ENCODE measurements around the gene NIPAL3.

Gene NIPAL3

GRCh38 chr1:24468685-24469316 lies 53.2 kb downstream of the NIPAL3 start:
- H3K9ac ChIP-seq (ENCODE audit: low read depth, low read length), result no peak overlapping the region
- no peaks in the 10 kb centered on the region for H3K27me3 ChIP-seq (ENCODE audit: control insufficient read depth, insufficient read depth, low read length)
- H3K9me3 ChIP-seq (ENCODE audit: control insufficient read depth, insufficient read depth, low read length), result no peaks in the 10 kb centered on the region
- H3K4me3 ChIP-seq (ENCODE audit: low read depth, low read length), result no peak overlapping the region
- no peaks in the 10 kb centered on the region for H3K36me3 ChIP-seq (ENCODE audit: control insufficient read depth, insufficient read depth, low read length)
- peaks cover 20% of the 10 kb centered on the region for H3K4me1 ChIP-seq (ENCODE audit: control insufficient read depth, insufficient read depth, low read length)

DNA sequence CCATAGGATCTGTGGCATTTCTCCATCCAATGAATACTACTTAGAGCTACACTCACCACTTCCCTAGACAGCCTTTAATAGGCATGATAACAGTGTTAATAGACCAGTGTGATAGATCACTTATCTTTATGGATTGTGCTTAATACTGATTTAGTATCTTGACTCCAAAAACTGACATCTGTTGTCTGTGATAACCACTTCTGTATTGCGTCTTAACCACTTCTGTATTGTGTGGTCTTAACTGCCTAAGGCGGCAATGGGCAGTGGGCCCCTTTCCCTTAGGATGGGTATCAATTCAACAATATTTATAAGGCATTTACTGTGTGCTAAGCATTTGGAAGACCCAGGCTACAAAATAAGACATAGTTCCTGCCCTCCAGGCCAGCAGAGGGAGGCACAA lies 55.0 kb downstream of the NIPAL3 start:
- Histone ChIP-seq H3K27me3 (ENCODE audit: control insufficient read depth, insufficient read depth, low read length) (no peaks in the 10 kb centered on the region), H3K4me3 (ENCODE audit: low read depth, low read length) (no peak overlapping the region), H3K4me1 (ENCODE audit: control insufficient read depth, insufficient read depth, low read length) (peaks cover 2% of the 10 kb centered on the region), H3K36me3 (ENCODE audit: control insufficient read depth, insufficient read depth, low read length) (no peaks in the 10 kb centered on the region), H3K9ac (ENCODE audit: low read depth, low read length) (no peak overlapping the region), H3K9me3 (ENCODE audit: control insufficient read depth, insufficient read depth, low read length) (no peaks in the 10 kb centered on the region)

DNA sequence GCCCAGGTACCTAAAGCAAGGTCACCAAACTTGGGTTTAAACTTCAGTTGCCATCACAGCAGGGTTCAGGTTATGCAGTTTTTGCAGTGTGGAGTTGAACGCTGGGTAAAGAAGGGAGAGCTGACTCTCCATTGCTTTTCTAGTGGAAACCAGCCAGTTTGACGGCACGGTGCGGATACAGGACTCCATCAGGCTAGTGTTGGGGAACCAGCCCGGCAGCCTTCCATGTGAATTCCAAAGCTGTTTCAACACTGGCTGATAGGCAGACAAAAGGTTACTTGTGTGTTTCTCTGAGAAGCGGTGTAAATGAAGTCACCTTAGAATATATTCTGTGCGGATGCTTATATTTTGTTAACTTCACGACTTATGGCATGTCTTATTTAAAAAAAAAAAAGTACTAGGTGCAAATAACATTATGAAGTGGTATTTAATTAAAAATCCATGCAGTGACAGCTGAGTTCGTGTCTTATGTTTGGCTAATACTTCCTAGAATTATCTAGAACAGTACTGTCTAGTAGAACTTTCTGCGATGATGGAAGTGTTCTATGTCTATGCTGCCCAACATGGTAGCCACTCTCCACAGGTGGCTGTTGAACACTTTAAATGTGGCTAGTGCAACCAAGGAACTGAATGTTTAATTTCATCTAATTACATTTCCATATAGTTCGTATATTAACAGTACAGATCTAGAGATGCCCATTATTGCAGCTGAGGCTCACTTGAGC lies 57.1 kb downstream of the NIPAL3 start:
- Histone ChIP-seq H3K36me3 (ENCODE audit: control insufficient read depth, insufficient read depth, low read length) (no peaks in the 10 kb centered on the region), H3K9me3 (ENCODE audit: control insufficient read depth, insufficient read depth, low read length) (no peaks in the 10 kb centered on the region), H3K9ac (ENCODE audit: low read depth, low read length) (no peak overlapping the region), H3K4me3 (ENCODE audit: low read depth, low read length) (no peak overlapping the region), H3K4me1 (ENCODE audit: control insufficient read depth, insufficient read depth, low read length) (peaks cover 2% of the 10 kb centered on the region), H3K27me3 (ENCODE audit: control insufficient read depth, insufficient read depth, low read length) (no peaks in the 10 kb centered on the region)

- Histone ChIP-seq H3K9me3 (ENCODE audit: control insufficient read depth, insufficient read depth, low read length) (no peaks in the 10 kb centered on the region), H3K9ac (ENCODE audit: low read depth, low read length) (no peak overlapping the region), H3K4me1 (ENCODE audit: control insufficient read depth, insufficient read depth, low read length) (peaks cover 2% of the 10 kb centered on the region), H3K27me3 (ENCODE audit: control insufficient read depth, insufficient read depth, low read length) (no peaks in the 10 kb centered on the region), H3K4me3 (ENCODE audit: low read depth, low read length) (no peak overlapping the region), H3K36me3 (ENCODE audit: control insufficient read depth, insufficient read depth, low read length) (no peaks in the 10 kb centered on the region)
Measured at GRCh38 chr1:24474193-24474592, 58.6 kb downstream of the NIPAL3 start.

GRCh38 chr1:24475700-24476099 lies 60.1 kb downstream of the NIPAL3 start:
- Histone ChIP-seq H3K9ac (ENCODE audit: low read depth, low read length) (no peak overlapping the region), H3K4me1 (ENCODE audit: control insufficient read depth, insufficient read depth, low read length) (peaks cover 2% of the 10 kb centered on the region)

GRCh38 chr1:24476571-24476970 lies 61.0 kb downstream of the NIPAL3 start:
- H3K36me3 ChIP-seq (ENCODE audit: control insufficient read depth, insufficient read depth, low read length), result no peaks in the 10 kb centered on the region
- H3K9me3 ChIP-seq (ENCODE audit: control insufficient read depth, insufficient read depth, low read length), result no peaks in the 10 kb centered on the region
- H3K27me3 ChIP-seq (ENCODE audit: control insufficient read depth, insufficient read depth, low read length), result no peaks in the 10 kb centered on the region
- H3K4me1 ChIP-seq (ENCODE audit: control insufficient read depth, insufficient read depth, low read length), result peaks cover 9% of the 10 kb centered on the region
- H3K4me3 ChIP-seq (ENCODE audit: low read depth, low read length), result no peak overlapping the region
- no peak overlapping the region for H3K9ac ChIP-seq (ENCODE audit: low read depth, low read length)

More at GRCh38 chr1:24475700-24476099, 60.1 kb downstream of the NIPAL3 start:
- H3K9me3 ChIP-seq (ENCODE audit: control insufficient read depth, insufficient read depth, low read length), result no peaks in the 10 kb centered on the region
- no peaks in the 10 kb centered on the region for H3K27me3 ChIP-seq (ENCODE audit: control insufficient read depth, insufficient read depth, low read length)
- H3K36me3 ChIP-seq (ENCODE audit: control insufficient read depth, insufficient read depth, low read length), result no peaks in the 10 kb centered on the region
- no peak overlapping the region for H3K4me3 ChIP-seq (ENCODE audit: low read depth, low read length)

- Histone ChIP-seq H3K36me3 (ENCODE audit: control insufficient read depth, insufficient read depth, low read length) (no peaks in the 10 kb centered on the region), H3K4me1 (ENCODE audit: control insufficient read depth, insufficient read depth, low read length) (peaks cover 9% of the 10 kb centered on the region), H3K9ac (ENCODE audit: low read depth, low read length) (no peak overlapping the region), H3K27me3 (ENCODE audit: control insufficient read depth, insufficient read depth, low read length) (no peaks in the 10 kb centered on the region), H3K4me3 (ENCODE audit: low read depth, low read length) (no peak overlapping the region), H3K9me3 (ENCODE audit: control insufficient read depth, insufficient read depth, low read length) (no peaks in the 10 kb centered on the region)
Measured at GRCh38 chr1:24477309-24477708, 61.7 kb downstream of the NIPAL3 start.

DNA sequence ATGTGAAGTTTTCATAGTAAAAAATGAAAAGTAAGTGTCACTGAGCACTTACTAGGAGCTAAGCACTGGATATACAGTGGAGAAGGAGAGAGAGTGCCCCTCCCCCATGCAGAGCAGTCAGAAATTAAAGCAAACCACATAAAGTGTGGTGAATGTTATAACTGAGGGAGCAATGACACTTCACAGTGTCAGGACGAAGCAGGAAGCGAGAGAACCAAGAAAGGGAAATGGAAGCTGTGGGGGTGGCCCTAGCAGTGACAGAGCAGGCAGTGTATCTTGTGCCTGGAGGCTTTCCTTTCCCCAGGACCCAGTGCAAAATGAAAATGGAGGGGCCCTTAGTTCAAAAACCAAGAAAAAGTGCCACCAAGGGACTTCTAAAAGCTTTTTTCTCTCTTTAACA lies 65.5 kb downstream of the NIPAL3 start:
- Histone ChIP-seq H3K27me3 (ENCODE audit: control insufficient read depth, insufficient read depth, low read length) (no peaks in the 10 kb centered on the region), H3K4me1 (ENCODE audit: control insufficient read depth, insufficient read depth, low read length) (peaks cover 9% of the 10 kb centered on the region), H3K9ac (ENCODE audit: low read depth, low read length) (no peak overlapping the region)

GRCh38 chr1:24481843-24482610 lies 66.4 kb downstream of the NIPAL3 start:
- no peak overlapping the region for H3K9ac ChIP-seq (ENCODE audit: low read depth, low read length)
- H3K4me1 ChIP-seq (ENCODE audit: control insufficient read depth, insufficient read depth, low read length), result peaks cover 9% of the 10 kb centered on the region
- no peaks in the 10 kb centered on the region for H3K9me3 ChIP-seq (ENCODE audit: control insufficient read depth, insufficient read depth, low read length)
- H3K36me3 ChIP-seq (ENCODE audit: control insufficient read depth, insufficient read depth, low read length), result no peaks in the 10 kb centered on the region
- no peak overlapping the region for H3K4me3 ChIP-seq (ENCODE audit: low read depth, low read length)
- no peaks in the 10 kb centered on the region for H3K27me3 ChIP-seq (ENCODE audit: control insufficient read depth, insufficient read depth, low read length)

More for the DNA sequence above, 65.5 kb downstream of the NIPAL3 start:
- H3K36me3 ChIP-seq (ENCODE audit: control insufficient read depth, insufficient read depth, low read length), result no peaks in the 10 kb centered on the region
- H3K9me3 ChIP-seq (ENCODE audit: control insufficient read depth, insufficient read depth, low read length), result no peaks in the 10 kb centered on the region
- H3K4me3 ChIP-seq (ENCODE audit: low read depth, low read length), result no peak overlapping the region

GRCh38 chr1:24483441-24483840 lies 67.8 kb downstream of the NIPAL3 start:
- no peaks in the 10 kb centered on the region for H3K36me3 ChIP-seq (ENCODE audit: control insufficient read depth, insufficient read depth, low read length)
- H3K4me1 ChIP-seq (ENCODE audit: control insufficient read depth, insufficient read depth, low read length), result peaks cover 7% of the 10 kb centered on the region
- no peak overlapping the region for H3K4me3 ChIP-seq (ENCODE audit: low read depth, low read length)
- H3K9me3 ChIP-seq (ENCODE audit: control insufficient read depth, insufficient read depth, low read length), result no peaks in the 10 kb centered on the region
- H3K27me3 ChIP-seq (ENCODE audit: control insufficient read depth, insufficient read depth, low read length), result no peaks in the 10 kb centered on the region
- H3K9ac ChIP-seq (ENCODE audit: low read depth, low read length), result no peak overlapping the region

DNA sequence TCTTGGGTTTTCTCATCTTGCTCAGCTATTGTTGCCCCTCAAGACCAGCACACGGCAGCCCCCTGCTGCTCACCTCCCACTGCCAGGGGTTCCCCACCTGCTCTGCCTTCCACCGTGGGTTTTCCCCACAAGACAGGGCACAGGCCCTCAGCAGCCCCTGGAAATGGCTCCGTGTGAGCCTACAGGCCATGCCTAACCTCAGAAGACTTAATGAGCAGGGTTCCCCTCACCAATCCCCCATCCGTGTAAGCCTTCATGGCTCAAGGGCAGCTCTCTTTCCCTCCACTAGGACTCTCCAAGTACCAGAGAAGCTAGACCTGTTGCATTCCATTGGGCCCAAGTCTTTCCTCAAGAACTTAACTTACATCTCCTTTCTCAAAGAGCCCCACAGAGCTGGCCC lies 68.6 kb downstream of the NIPAL3 start:
- H3K9me3 ChIP-seq (ENCODE audit: control insufficient read depth, insufficient read depth, low read length), result peaks cover under 1% of the 10 kb centered on the region
- H3K9ac ChIP-seq (ENCODE audit: low read depth, low read length), result no peak overlapping the region
- no peak overlapping the region for H3K4me3 ChIP-seq (ENCODE audit: low read depth, low read length)
- H3K4me1 ChIP-seq (ENCODE audit: control insufficient read depth, insufficient read depth, low read length), result peaks cover 7% of the 10 kb centered on the region
- H3K27me3 ChIP-seq (ENCODE audit: control insufficient read depth, insufficient read depth, low read length), result no peaks in the 10 kb centered on the region
- H3K36me3 ChIP-seq (ENCODE audit: control insufficient read depth, insufficient read depth, low read length), result no peaks in the 10 kb centered on the region
